Sigmoid colon (tissue), 4 donors: ENCODE measurements around the gene CLK4.

Experiments used
- POLR2A ChIP-seq, 2 donors: fragments of 450-650 bp; IDR thresholded peaks; one replicate each; pipeline ENCODE4 v1.6.1; 2016; ENCODE audit warnings: antibody characterized with exemption in 2 of 2, mild to moderate bottlenecking in 2 of 2, moderate library complexity in 2 of 2
- POLR2AphosphoS5 ChIP-seq, 4 donors: sonication (generic); formaldehyde crosslinking; IDR thresholded peaks; one replicate each; pipeline ENCODE4 v1.6.1; 2017; ENCODE audit warnings: antibody characterized with exemption in 4 of 4
- TF ChIP-seq, protein P1 (sequence below), 4 experiments: fragments of 450-650 bp in 3 of 4; fragments of 200-600 bp in 1 of 4; IDR thresholded peaks; one replicate each; pipeline ENCODE4 v1.5.1; 2016 to 2019; ENCODE audit warnings: antibody characterized with exemption in 4 of 4, mild to moderate bottlenecking in 3 of 4, moderate library complexity in 2 of 4

DNA sequence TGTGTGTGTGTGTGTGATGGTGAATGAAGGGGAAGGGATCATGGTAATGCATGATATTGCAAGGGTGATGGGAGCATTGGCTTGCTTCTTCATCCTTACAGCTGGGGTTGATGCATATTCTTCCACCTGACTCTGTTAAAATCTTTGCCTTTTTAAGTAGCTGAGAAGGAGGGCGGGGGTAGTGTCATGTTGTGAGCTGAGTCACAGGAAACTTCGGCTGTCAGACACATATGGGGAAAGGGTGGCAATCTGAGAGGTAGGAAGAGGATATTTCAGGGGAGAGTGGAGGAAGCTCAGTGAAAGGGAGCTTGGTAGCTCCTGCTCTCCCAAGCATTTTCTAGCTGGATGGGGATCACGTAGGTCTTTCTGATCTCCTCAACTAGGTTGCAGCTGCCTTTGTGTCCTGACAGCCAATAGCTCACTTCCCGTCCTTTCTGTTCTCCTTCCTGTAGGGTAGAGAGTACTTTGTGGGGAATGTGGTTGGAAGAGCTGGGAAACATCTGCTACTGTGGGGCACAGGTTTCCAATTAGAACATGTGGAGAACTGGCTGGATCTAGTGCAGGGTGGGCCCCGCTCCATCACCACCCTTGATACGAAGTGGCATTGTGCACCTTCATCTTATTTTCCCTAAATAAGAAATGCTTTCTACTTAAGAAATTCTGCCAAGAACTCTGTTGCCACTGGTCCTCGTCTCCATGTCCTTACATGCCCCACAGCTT lies 18.1 kb upstream of the CLK4 start:
- TF ChIP-seq, protein P1, sequence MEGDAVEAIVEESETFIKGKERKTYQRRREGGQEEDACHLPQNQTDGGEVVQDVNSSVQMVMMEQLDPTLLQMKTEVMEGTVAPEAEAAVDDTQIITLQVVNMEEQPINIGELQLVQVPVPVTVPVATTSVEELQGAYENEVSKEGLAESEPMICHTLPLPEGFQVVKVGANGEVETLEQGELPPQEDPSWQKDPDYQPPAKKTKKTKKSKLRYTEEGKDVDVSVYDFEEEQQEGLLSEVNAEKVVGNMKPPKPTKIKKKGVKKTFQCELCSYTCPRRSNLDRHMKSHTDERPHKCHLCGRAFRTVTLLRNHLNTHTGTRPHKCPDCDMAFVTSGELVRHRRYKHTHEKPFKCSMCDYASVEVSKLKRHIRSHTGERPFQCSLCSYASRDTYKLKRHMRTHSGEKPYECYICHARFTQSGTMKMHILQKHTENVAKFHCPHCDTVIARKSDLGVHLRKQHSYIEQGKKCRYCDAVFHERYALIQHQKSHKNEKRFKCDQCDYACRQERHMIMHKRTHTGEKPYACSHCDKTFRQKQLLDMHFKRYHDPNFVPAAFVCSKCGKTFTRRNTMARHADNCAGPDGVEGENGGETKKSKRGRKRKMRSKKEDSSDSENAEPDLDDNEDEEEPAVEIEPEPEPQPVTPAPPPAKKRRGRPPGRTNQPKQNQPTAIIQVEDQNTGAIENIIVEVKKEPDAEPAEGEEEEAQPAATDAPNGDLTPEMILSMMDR (IDR thresholded peaks at IDR 0.05), result no peak
- TF ChIP-seq POLR2A (IDR thresholded peaks at IDR 0.05) (no peak), POLR2AphosphoS5 (IDR thresholded peaks at IDR 0.05) (no peak)
